Fibroblast of skin of right biceps (primary cell): ENCODE results near the gene CCNK.

Source experiments
- DNase-seq: peaks from one replicate; pipeline ENCODE4 v3.0.0-alpha.2; 2013

CCNK gene

GRCh38 chr14:99467336-99468078 lies 13.7 kb upstream of the CCNK start:
- DNase-seq = no peak

DNA sequence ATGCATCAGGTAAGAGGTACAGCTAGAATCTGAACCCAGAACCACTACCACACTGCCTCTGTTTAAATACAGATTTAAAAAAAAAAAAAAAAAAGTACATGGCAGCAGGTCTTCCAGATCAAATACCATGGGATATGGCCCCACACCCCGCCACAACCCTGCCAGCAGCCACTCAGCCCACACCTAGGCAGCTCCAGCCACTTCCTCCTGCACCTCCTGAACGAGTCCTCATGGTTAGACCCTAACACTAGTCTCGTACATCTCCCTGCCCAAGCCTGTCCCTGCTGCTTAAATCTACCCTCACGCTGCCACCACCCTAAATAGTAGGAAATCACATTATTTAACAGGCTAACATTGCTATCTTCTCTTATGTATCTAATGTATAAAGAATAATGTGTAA lies 13.1 kb upstream of the CCNK start:
- DNase-seq = no peak

- peak; percentile 21 for DNase-seq
Observed at GRCh38 chr14:99468836-99469592, 12.2 kb upstream of the CCNK start.

DNA sequence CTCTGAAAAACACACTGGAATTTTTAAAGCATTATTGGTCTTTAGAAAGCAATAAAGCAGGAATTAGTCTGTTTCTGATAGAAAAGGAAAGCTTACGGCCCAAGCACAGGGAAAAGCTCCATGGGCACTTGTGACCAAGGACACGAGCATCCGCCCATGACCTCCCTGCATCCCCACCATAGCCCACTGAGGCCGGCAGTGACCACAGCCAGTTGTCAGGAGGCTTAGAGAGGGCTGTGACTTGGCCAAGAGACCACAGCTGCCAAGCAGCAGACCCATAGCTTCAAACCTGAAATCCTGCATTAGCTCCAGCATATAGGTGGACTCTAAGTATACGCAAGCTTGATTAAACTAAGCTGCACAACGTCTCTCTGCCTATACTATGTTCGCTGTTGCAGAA lies 9.5 kb upstream of the CCNK start:
- DNase-seq = no peak

GRCh38 chr14:99472937-99473336 lies 8.3 kb upstream of the CCNK start:
- DNase-seq = peak; percentile 17

DNA sequence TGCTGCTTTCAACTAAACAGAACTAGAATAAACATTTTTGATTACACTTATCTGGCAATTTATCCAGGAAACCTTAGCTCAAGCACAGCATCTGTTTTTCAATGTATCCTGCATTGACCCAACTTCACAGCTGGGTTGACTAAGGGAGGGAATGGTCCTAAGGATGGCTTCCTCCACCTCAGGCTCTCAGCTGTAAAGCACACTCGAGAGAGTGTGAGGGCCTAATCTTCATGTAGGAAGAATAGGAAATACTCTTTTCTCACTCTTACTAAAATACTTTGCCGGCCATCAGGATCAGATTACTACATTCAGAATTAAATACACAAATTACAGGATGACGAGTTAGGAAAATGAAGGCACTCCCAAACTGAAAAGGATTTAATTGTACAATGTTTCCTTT lies 7.8 kb upstream of the CCNK start:
- DNase-seq = no peak

DNA sequence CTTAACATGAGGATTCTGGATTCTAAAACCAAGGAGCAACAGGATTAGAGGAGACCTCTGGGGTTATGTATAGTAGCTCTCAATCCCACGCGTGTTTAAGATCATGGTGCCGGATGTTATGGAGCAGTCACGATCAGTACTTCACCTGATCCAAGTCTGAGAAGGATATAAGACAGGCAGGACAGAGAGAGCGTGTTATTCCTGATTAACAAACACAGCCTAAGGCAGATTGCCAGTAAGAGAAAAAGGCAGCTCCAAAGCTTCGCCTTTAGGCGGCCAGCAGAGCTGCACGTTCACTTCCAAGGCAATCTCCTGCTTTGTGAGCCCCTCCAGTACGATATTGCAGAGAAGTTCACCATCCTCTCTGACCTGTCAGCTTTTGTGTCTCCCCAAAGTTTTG lies 6.0 kb upstream of the CCNK start:
- no peak for DNase-seq

GRCh38 chr14:99475660-99476059 lies 5.5 kb upstream of the CCNK start:
- no peak for DNase-seq

DNA sequence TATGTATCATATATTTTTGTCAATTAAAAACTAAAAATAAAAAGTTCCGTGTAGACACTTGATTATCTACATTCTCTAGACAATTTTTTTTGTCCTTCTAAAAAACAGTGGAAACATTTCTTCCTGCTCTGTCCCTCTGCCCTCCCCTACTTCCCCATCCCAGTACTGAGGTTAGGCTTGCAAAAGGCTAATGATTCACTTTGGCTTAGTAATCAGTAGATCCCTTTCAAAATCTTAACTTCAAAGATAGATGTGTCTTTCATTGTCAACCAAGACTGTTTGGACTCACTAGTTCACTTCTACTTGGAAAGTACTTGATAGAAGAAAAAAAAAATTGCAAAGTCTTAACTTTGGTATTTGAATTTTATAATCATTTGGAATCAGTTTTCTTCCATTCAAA lies 4.3 kb upstream of the CCNK start:
- DNase-seq = peak; percentile 15

- DNase-seq = no peak
Observed at GRCh38 chr14:99478128-99478527, 3.1 kb upstream of the CCNK start.

- DNase-seq = no peak
Observed at GRCh38 chr14:99479160-99479905, 1.9 kb upstream of the CCNK start.

GRCh38 chr14:99479906-99480869 lies 1.0 kb upstream of the CCNK start, which contains the start of gene SETD3:
Gene SETD3 (minus strand): TSS chr14:99480859. CDS start chr14:99465805, 15,054 bp downstream.
- peak; percentile 53 for DNase-seq

- DNase-seq = peak; percentile 33
Observed at GRCh38 chr14:99481745-99482099, 513 bp downstream of the CCNK start.

- no peak for DNase-seq
Observed at GRCh38 chr14:99484106-99484505, 2.9 kb downstream of the CCNK start.

DNA sequence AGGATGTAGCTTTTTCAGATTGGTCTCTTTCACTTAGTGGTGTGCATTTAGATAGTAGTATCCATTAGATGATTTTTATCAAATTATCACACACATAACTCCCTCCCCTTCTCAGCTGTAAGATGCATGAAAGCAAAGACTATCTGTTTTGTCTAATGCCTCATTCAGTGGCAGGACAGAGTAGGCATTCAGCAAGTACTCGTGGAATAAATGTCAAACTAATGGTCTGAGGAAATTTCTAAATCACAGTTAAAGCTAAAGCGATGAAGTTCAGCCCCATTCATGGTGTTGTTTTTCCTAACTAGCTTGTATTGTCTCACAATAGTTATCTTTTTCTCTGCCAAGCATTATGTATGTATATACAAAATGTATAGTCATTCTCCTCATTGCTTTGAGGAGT lies 16.1 kb downstream of the CCNK start:
- DNase-seq = no peak

GRCh38 chr14:99497894-99498293 lies 16.7 kb downstream of the CCNK start:
- no peak for DNase-seq

DNA sequence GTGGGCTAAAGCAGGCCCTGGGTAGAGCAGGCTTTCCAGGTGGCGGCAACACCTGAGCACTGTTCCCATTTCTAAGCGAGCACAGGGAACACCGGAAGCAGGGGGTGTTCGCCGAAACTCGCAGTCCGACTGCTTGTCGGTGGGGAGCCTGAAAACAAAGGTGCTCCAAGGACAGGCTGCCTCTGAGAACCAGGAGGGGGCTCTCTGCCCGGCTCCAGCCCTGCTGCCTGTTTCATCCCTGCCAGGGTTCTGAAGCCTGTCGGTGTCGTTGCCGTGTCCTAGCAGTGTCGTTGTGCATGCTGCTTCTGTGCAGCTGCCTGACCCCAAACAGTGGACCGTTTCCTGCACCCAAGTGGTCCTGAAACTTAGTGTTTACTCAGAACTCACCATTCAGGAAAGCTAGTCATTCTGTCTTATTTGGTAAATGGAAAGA lies 21.8 kb downstream of the CCNK start:
- no peak for DNase-seq

GRCh38 chr14:99503848-99504453 lies 22.7 kb downstream of the CCNK start:
- no peak for DNase-seq

- no peak for DNase-seq
Observed at GRCh38 chr14:99505089-99505488, 23.9 kb downstream of the CCNK start.

- no peak for DNase-seq
Observed at GRCh38 chr14:99506276-99506675, 25.1 kb downstream of the CCNK start.

DNA sequence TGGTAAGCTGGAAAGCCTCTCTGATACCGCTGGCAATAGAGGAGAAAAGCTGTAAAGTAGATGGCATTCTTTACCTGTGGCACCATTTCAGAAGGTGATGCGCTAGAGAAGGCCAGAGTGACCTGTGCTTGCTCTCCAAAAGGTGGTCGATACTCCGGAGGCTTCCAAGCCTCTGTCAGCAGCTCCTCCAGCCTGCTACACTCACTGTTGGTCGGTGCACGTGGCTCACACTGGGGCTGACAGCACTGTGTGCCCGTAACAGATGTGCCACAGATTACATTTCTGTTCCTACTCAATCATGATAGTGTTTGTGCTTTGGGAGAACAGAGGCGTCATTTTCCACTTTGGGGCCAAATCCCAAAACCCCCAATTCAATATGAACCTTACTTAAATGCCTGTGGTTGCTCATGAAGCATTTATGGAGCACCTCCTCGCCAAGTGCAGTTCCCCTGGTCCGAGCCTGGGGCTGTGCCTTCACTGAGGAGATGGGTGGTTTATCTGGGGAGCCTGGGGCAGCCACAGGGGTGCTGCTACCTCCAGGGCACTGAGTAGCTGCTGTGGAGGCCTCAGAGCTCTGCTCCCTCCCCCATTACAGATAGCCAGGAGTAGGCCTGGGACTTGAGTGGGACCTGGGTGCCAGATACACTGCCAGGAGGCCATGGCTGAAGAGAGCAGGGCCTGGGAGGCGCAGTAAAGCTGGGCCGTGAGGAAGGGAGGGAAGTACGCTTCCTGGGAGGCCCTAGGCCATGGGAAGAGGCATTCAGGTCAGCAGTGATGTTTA lies 26.8 kb downstream of the CCNK start:
- no peak for DNase-seq
